Smooth muscle cell of the brain vasculature (primary cell): ENCODE data around the gene TNFSF11.
A peak's percentile ranks its signal among the peaks of the same experiment; 100 is the strongest.
"Not testable (repeated sequence)": the region's sequence is repeated elsewhere in the genome, so short reads cannot be mapped to it uniquely, and the experiment has no call there.

Experiments
- DNase-seq: peaks from one replicate; pipeline ENCODE4 v3.0.0-alpha.2; 2012; ENCODE audit warnings: low read depth, low spot score

TNFSF11 gene, protein sequence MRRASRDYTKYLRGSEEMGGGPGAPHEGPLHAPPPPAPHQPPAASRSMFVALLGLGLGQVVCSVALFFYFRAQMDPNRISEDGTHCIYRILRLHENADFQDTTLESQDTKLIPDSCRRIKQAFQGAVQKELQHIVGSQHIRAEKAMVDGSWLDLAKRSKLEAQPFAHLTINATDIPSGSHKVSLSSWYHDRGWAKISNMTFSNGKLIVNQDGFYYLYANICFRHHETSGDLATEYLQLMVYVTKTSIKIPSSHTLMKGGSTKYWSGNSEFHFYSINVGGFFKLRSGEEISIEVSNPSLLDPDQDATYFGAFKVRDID

DNA sequence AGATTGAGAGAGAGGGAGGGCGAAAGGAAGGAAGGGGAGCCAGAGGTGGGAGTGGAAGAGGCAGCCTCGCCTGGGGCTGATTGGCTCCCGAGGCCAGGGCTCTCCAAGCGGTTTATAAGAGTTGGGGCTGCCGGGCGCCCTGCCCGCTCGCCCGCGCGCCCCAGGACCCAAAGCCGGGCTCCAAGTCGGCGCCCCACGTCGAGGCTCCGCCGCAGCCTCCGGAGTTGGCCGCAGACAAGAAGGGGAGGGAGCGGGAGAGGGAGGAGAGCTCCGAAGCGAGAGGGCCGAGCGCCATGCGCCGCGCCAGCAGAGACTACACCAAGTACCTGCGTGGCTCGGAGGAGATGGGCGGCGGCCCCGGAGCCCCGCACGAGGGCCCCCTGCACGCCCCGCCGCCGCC, at the start of gene TNFSF11:
Gene TNFSF11, plus strand, starts transcription at position 142 of the 400 bp plus-strand sequence. Its CDS starts 152 bp downstream, at position 294.
- DNase-seq, result no peak

DNA sequence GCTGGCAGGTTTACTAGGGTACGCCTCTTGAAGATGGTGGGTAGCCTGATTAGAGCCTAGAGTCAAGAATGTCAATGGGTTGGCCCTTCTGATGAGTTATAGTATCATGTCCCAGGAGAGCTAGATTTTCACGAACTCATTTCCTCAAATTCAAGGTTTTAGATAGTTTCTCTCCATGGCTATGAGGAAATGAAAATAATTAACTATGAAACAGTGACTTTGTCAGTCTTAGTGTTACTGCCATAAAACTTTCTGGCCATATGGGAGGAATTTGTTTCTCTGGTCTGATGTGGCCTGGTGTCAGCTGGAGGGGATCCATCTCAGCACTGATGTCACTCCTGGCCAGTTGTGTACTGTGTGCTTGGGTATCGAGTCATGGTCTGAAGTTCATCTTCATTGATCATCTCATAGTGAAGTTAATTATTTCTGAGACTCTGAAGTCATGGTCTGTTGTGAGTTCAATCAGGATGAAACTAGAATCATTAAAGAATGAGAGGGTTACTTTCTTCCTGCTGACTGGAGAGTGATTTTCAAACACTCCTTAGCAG, 49.4 kb upstream of the TNFSF11 start:
- DNase-seq, result no peak

DNA sequence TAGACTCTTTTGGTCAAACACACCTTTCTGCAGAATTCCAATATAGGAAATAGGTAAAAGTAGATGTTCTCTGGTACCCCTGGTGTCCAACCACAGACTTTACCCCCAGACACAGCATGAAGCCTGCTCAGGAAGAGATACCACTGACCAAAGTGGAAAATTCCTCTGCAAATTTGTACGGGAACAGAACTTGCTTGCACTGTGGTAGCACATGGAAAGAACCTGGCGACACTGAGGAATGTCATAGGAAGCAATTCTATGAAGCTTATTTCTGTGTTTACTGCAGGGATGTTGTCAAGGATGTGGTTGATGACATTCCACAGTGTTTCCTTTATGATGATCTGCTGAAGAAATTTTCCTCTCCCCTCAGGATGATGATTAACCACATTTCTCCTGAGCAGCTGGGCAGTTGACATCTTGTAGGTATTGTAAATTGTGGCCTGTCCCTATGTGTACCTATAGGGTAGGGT, 48.9 kb upstream of the TNFSF11 start:
- DNase-seq, result no peak

DNA sequence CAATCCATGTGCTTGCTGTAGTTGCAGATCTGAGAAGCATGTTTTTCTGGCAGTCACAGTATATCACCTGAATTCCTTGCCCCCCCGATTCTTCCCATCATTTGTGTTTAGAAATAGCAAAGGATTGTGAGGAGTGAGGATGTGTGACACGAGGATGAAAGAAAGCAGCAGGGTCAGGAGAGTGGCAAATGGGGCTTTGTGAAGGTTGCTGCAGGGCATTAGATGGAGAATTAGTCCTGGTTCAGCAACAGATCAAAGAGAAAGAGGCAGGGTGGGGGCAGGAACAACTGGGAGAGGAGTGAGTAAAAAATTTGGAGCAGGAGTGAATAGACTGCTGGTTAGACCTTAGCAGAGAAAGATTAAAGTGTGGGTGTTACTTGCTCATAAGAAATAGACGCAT, 47.7 kb upstream of the TNFSF11 start:
- no peak for DNase-seq

DNA sequence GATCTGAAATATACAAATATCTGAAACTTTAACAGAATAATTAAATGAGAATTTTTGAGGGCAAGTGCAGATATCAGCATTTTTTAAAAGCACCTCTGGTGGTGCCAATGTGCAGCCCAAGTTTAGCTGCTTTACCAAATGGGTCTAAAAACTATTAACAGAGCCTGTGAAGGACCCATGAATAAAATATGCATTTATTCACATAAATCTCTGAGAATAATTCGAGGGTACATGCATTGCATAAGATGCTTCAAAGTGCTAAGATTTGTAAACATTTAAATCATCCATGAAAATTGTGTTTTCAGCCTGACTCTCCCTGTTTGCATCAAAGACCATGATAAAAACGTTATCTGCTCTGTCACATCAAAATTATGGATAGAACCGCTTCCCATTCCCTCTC, 47.1 kb upstream of the TNFSF11 start:
- no peak for DNase-seq

DNA sequence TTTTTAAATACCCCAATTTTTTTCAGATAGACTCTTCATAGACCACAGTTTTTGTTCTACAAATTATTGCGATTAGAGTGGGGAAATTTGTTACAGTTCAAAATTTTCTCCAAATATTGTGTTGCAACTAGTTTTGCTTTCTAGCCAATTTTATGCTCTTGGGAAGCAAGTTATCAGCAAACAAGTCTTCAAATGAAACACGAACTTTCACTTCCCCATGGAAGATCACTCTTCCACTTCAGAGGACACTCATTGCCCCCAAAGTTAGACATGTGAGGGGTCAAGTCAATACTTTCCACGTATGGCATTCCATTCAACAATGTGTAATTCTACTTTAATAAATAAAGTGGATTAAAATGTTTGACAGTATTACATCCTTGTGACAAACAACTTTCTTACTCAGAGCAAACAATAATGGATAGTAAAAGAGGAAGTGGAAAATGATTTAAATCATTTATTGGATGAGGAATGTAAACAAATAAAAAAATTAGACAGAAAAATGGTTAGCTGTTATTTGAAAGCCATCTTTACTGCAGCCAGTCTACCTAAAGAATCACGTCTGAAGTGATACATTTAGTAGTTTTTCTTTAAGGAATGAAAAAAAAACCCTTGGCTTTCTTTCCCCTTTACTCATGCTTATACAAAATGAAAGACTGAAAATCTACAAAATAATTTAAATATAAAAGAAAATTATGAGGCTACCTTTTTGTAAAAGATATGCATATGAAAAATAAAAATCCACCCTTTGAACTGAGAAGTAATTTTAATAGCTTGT, 41.2 kb upstream of the TNFSF11 start:
- DNase-seq, result no peak

DNA sequence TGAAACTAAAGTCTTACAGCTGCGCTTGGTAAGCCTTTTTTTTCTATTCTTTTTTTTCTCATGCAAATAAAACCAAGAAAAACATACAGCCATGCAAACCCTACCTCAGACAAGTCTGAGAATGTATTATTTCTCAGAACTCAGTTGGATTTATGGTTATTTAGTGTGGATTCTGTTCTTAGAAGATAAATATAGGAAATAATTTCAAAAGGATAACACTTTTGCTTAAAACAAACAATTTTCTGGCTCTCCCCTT, 40.7 kb upstream of the TNFSF11 start:
- DNase-seq, result no peak

DNA sequence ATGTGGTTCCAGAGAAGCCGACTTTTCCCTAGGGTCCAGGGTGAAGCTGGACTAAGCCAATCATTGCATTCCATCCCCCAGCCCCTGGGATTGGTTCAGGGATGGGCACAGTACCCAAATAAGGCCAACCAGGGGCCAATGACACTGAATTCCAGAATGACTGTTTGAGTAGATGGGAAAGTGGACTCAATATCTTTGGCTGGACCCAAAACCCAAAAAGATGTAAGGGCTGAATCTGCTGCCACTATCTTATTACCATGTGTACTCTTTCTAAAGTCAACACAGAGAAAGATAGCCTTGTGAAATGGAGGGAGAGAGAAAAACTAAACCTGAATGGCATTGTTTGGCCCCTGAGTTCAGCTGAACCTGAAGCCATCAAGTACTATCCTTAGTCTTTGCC, 39.2 kb upstream of the TNFSF11 start:
- DNase-seq, result no peak

DNA sequence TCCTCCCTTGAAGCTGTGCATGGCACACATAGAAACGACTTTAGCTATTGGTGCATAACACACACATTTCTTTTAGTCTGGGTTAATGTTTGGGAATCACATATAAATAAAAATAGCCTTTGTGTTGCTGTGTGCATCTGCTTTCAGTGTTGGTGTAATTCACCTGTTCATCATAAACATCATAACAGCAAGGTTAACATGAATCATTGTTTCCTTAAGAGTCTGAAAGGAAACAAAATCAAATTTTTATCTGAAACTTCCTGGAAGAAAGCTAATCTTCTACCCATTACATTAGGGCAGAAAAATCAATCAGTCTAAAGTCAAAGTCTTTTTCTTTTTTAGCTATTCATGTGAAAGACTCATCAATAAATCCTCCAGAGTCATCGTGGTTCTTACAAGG, 35.0 kb upstream of the TNFSF11 start:
- DNase-seq, result no peak

DNA sequence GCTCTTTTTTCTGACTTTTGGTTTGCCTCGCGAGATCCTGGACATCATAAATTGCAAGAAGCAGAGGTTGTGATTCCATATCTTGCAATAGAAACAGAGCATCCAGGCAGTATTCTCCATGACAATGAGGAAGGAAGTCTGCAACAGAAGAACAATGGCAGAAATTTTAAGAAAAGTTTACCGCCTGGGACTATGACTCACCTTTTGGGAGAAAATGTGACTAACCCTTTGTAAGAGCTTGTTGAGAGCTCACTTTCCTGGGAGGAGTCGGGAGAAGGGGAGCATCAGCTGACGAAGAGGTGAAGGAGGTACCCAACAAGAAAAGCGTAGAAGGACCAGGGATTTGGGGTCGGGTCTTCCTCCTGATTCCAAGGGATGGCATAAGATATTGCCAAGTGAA, 34.3 kb upstream of the TNFSF11 start:
- DNase-seq, result no peak

DNA sequence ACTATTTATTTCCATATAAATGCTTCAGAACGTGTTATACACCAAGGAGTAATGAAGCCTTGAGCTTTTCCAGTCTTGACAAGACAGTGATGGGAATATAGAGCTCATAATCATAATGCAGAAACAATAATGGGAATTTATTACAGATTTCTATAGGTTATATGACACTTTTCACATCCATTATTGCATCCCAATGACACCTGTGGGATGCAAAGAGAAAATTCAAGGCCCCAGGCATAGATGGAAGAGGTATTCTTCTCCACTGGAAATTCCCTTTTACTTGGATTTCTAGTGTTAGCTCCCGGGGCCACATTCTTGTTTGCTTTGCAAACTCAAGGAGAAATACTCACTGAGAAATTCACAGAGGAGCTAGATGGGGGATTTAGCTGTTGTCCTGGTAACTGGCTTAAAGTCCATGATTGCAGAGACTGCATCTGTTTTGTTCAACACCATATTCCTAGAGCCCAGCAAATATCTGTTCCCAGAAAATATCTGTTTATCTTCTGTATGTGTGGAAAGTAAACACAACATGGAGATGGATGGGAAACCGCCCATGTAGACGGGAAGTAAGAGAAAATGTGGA, 30.6 kb upstream of the TNFSF11 start:
- DNase-seq, result no peak

DNA sequence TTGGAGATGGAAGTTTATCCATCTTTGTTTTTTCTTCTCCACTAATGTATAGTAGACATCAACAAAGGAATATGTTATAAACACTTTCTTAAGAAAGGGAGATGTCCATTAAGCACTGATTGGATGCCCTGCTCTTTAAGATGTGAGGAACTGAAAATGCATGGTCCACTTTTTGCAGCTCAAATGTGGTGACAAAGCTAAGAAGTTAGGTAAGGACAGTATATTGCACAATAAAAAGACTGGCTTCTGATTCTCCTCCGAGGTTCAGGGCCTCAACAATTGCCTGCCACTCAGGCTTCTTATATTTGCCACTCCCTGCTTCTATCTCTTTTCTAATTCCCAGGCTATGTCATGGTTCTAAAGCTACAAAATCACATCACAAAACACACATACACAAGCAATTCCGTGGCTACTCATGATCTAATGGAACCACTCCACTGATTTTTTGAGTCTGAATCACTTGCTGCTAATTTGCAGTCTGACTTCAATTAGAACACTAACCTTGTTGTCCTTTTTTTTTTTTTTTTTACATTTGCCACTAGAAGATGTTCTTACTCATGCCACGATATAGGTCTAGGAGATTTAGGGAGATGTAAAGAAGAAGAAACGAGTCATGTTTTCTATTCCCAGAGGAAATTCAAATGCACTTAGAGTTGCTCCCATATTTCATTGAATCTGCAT, 29.6 kb upstream of the TNFSF11 start:
- no peak for DNase-seq

DNA sequence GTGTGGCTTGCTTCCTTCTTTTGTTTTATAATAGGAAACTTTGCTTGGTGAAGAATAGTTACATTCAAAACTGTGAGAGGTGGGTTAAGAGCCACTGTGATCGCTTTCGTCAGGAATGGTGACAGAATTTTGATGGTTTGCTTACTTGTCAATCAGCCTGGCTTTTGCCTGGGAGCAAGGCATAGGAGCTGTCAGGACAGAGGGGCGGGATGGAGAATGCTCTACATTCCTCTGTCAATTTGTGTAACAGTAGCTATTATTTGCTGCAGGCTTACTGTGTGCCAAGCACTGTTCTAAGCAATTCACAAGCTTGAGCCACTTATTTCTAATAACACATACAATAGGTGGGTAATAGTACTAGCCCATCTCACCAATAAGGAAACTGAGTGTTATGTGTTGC, 28.1 kb upstream of the TNFSF11 start:
- DNase-seq, result no peak

DNA sequence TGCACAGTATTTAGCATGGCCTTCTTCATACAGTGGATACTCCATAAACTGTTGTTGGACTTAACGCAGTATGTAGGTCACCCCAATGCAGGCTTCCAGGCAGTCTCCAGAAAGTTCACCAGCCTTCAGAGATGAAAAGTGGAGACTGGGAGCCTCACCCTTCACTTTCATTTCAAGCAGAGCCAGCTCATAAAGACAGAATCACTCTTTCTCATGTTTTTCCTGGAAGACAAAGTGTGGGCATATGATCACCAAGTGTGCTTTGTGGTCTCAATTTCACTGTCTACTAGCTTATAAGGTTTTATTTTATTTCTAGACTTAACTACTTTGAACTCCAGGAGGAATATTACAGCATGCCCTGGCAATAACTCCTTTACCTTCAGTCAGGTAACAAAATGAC, 26.3 kb upstream of the TNFSF11 start:
- no peak for DNase-seq

DNA sequence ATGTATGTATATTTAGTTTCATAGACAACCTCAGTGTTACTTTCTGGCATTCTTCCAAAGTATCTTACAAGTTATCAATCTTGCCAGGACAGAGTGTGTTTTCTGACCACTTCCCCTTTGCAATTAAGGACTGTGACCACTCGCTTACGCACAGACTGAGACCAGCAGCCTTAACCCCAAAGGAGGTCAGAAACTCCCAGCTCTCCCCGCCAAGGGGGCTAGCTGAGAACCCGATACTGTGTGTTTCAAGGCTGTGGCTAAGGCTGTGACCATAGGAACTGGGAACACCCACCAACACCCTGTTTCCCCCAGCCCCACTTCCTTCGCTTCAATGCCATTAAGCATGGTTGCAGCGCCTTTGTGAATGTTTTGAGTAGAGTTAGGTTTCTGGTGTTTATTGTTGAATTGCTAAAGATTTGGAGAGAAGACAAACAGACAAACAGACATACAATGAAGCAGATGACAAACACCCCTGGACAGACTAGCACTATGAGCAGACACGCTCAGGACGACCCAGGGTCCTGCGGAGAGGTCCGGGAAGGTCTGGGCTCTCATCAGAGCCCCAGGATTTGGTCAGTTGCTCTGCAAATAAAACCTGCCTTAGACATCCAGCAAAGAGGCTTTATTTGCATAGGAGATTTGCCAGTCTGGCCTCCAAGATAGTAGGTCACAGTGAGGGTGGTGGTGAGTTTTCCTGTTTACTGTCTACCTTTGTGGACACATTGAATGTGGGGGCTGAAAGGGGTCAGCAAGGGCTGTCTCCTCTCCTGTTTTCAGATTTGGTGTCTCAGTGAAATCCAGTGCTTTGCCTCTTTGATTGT, 25.0 kb upstream of the TNFSF11 start:
- DNase-seq, result peak; percentile 21

DNA sequence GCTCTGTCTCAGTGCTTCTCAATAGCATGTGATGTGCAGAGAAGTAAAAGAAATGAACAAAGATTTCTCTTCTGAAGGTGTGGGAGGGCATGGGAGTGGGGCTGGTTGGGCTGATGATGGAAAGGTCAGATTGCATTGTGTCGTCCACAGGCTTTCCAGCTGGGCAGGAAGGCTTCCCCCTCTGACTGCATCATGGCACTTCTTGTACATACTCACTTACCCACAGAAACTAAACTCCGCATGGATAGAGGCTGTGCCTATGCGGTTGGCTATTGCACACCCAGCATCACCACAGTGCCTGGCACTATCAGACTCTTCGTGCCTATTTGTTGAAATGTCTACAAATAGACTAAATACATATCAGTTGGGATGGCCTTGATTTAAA, 24.4 kb upstream of the TNFSF11 start:
- DNase-seq, result no peak

DNA sequence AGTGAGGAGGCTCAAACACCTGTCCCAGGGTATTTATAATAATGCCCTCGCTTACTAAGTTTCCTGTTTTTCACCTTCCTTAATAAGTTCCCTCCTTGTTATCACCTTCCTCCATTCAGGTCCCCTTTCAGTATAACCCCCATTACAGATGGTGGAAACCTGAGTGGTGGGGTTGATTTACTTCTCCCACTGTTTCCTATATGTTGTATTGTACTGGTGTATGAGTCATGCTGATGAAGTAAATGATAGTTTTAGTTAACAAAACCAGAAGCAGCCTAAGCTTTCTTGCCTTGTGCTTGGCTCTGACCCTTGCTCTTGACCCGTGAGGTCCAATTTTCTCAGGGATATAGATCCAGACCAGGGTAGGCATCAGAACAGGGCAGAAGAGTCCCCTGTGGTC, 22.3 kb upstream of the TNFSF11 start:
- no peak for DNase-seq

DNA sequence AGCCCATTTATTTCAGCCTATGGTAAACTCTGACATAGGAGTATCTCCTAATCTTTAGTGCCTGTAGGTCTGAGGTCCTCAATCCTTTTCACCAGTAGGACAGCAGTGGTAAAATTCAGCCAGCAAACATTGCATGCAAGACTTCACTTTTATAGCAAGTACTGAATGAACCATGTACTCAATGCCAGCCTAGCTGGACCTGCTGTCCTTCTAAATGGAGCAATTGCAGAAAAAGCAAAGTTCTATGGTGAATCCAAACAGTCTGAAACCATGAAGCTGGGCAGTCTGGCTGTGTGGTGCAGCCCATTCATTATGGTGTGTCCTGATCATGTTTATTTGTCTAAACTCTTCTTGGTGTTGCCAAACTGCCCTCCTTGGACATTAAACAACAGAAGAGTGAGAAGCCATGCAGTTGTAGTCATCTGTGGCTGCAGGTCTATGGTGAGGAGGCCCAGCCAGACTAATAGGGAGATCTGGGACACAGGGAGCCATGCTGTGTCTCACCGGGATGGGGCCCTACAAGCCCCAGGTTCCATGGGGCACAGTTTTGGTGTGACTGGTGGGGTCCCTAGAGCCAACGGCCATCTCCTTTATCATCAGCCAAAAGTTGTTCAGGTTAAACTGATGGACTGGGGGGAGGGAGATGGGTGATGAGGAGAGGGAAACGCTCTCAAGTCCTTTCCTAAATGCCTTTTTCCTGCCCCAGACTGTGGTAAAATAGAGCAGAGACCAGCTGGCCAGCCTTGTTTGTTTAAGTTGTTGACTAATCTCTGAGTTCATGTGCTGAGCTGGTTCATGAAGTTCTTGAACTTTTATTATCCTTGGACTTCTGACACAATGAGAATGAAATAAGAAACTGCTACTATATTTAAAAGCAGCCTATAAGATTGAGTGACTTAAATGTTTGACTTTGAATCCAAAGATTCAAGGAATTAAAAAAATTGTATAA, 20.6 kb upstream of the TNFSF11 start:
- DNase-seq, result peak; percentile 85

DNA sequence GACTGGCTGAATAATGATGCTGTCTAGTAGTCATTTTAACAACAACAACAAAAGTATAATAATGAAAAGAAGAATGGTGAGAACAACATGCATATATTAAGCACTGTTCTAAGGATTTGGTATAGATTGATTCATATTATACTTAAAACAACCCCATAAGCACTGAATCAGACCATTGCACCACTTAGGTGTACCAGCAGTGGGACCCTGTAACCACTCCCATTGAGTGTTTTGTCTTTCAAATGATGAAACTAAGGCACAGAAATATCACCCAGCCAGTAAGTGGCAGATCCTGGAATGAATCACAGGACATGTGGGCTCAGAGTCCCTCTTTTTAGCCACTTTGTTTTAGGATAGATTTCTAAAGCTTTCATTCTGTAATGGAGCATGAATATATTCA, 14.9 kb upstream of the TNFSF11 start:
- DNase-seq, result no peak

DNA sequence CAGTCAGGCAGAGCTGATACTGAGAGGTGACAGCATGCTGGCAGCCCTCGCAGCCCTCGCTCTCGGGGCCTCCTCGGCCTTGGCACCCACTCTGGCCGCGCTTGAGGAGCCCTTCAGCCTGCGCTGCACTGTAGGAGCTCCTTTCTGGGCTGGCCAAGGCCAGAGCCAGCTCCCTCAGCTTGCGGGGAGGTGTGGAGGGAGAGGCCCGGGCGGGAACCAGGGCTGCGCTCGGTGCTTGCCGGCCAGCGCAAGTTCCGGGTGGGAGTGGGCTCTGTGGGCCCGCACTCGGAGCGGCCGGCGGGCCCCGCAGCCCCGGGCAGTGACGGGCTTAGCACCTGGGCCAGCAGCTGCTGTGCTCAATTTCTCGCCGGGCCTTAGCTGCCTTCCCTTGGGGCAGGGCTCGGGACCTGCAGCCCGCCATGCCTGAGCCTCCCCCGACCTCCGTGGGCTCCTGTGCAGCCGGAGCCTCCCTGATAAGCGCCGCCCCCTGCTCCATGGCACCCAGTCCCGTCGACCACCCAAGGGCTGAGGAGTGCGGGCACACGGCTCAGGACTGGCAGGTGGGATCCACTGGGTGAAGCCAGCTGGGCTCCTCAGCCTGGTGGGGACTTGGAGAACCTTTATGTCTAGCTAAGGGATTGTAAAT, 14.3 kb upstream of the TNFSF11 start:
- not testable (repeated sequence) for DNase-seq
